Lung (tissue), 12 donors: ENCODE data around the gene TRIM75. TPM values are rescaled to one million over a fixed set of nuclear protein-coding genes. Genes with fewer than 3 reads are reported as not detected.

Source experiments
- ATAC-seq: fragments of 200-7000 bp; cut with Tn5 transposase; one replicate; pipeline ENCODE4 v1.9.1; 2020; ENCODE audit warnings: moderate number of reproducible peaks; ENCODE audit not compliant: insufficient read depth, low FRiP score
- DNase-seq, 3 donors: peaks; one replicate each; pipeline ENCODE4 v3.0.0-alpha.2; 2013 to 2017
- H3K27ac ChIP-seq, 2 donors: one replicate each; pipeline ENCODE4 v1.5.1; 2013; ENCODE audit warnings: mild to moderate bottlenecking in 2 of 2, moderate library complexity in 2 of 2, control low read depth in 1 of 2, inconsistent platforms in 1 of 2, low read depth in 1 of 2, low read length in 1 of 2
- H3K27me3 ChIP-seq, 3 donors: one replicate each; pipeline ENCODE4 v1.5.1; 2013; ENCODE audit warnings: low read length in 2 of 3; ENCODE audit not compliant: control insufficient read depth in 3 of 3, insufficient read depth in 3 of 3
- H3K36me3 ChIP-seq, 4 donors: one replicate each; pipeline ENCODE4 v1.5.1; 2013; ENCODE audit warnings: low read length in 4 of 4, mild to moderate bottlenecking in 1 of 4, moderate library complexity in 1 of 4; ENCODE audit not compliant: control insufficient read depth in 4 of 4, insufficient read depth in 4 of 4
- H3K4me1 ChIP-seq, 5 donors: one replicate each; pipeline ENCODE4 v1.5.1; 2013; ENCODE audit warnings: low read length in 5 of 5, mild to moderate bottlenecking in 2 of 5, moderate library complexity in 1 of 5; ENCODE audit not compliant: control insufficient read depth in 5 of 5, insufficient read depth in 5 of 5
- H3K4me3 ChIP-seq: one replicate; pipeline ENCODE4 v1.5.1; 2013; ENCODE audit warnings: mild to moderate bottlenecking, control low read depth, moderate library complexity
- H3K9ac ChIP-seq, 2 donors: one replicate each; pipeline ENCODE4 v1.5.1; 2013; ENCODE audit warnings: low read length in 2 of 2, control low read depth in 1 of 2; ENCODE audit not compliant: insufficient read depth in 1 of 2
- H3K9me3 ChIP-seq, 4 donors: one replicate each; pipeline ENCODE4 v1.5.1; 2013; ENCODE audit warnings: low read length in 3 of 4, mild to moderate bottlenecking in 1 of 4, moderate library complexity in 1 of 4; ENCODE audit not compliant: control insufficient read depth in 4 of 4, insufficient read depth in 3 of 4
- CTCF ChIP-seq: IDR thresholded peaks from 2 replicates; pipeline ENCODE4 v1.5.1; 2012; ENCODE audit warnings: mild to moderate bottlenecking; ENCODE audit errors: control extremely low read depth, extremely low read depth
- WGBS, 2 donors: extraction: QIAGEN DNeasy Blood & Tissue Kit; methylation state at CpG; one replicate each; pipeline ENCODE4 v1.1.7; 2013; 5-methylcytosine and 5-hydroxymethylcytosine counted together
- polyA plus RNA-seq, 2 donors: library from polyadenylated mRNA; stranded (reverse); fragments of 200-250 nt; gene quantifications; one replicate each; pipeline ENCODE4 v1.2.1, GENCODE V29; 2013
- total RNA-seq, 2 donors: library from RNA; depleted of rRNA in 1 of 2; stranded (reverse); fragments of >200 nt in 1 of 2; gene quantifications; one replicate each; pipeline ENCODE4 v1.2.1, GENCODE V29; 2014 to 2021
- donor health status: control.
- donor health status: control.
- donor health status: Bipolar disorder and iron deficiency.
- donor health status: healthy.
- donor health status: DM: yes; HTN: yes; CAD: no.

TRIM75 gene
- total and polyA plus RNA-seq, 4 donors: not detected

GRCh38 chr4:165027762-165028402, 25.8 kb upstream of the TRIM75 start:
- DNase-seq (no peak), ATAC-seq (no peak)
- Histone ChIP-seq H3K27ac (no peak overlapping the region), H3K36me3 (no peaks in the 10 kb centered on the region), H3K9ac (no peak overlapping the region), H3K4me1 (no peaks in the 10 kb centered on the region), H3K9me3 (peaks cover 0 to 4% (median 0%) of the 10 kb centered on the region in 4 donors), H3K27me3 (no peaks in the 10 kb centered on the region), H3K4me3 (no peak overlapping the region)
- WGBS, 2 donors: 76 to 86% methylated on average over 7 of the region's 7 CpGs
- no peak for TF ChIP-seq CTCF

DNA sequence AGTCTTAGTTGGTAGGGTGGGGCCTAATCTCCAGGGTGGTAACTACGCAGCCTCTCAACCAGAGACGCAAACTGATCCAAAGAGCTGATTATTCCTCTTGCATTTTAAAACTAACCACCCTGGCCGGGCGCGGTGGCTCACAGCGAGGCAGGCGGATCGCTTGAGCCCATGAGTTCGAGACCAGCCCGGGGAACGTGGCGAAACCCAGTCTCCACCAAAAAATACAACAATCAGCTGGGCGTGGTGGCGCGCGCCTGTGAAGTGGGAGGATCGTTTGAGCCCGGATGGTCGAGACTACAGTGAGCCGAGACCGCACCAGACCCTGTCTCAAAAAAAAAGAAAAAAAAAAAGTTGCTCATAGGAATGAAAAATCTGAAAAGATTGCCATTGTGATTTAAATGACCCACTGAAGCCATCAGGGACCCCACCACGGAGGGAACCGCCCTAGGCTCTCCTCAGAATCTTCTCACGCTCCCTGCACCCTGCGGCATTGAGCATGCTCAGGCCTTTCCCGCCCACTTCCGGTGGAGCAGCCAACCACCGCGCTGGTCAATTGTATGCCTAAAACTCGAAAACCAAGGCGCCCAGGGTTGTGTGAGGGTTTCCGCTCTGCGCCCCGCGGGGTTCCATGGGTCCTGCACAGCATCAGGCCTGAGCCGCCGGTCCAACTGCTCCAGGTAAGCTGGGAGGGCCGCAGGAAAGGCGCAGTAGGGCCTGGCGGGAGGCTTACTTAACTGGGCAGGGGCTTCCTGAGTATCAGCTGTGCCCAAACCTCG, 22.0 kb upstream of the TRIM75 start, which contains the start of gene TRIM60:
Gene TRIM60 (plus strand): TSS at position 564 of the 776 bp plus-strand sequence. CDS start 8,074 bp downstream, outside the sequence.
- WGBS, 2 donors: 94 to 97% methylated on average over 41 of the region's 41 CpGs

DNA sequence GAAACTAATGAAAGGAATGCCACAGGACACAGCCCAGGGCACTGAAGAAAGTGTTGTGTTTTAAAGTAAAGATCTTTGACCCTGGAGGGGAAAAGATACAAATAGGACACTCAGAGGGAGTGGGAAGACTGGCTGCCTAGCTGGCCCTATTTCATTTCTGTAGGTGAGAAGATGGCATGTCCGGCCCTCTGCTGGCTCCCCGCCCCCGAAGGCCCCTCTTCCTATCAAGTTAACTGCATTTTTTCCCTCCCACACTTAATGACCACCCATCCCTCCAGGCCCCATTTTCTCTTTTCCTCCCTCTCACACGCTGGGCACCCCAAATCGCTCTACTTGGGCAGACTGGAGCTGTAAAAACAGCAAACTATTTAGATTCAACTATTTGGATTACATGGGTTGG, 5.5 kb upstream of the TRIM75 start:
- Histone ChIP-seq H3K4me3 (no peak overlapping the region), H3K9me3 (no peaks in the 10 kb centered on the region), H3K4me1 (no peaks in the 10 kb centered on the region), H3K27ac (no peak overlapping the region), H3K27me3 (no peaks in the 10 kb centered on the region), H3K36me3 (no peaks in the 10 kb centered on the region), H3K9ac (no peak overlapping the region)
- ATAC-seq: no peak
- DNase-seq: no peak
- WGBS, 2 donors: 79 to 92% methylated on average over 5 of the region's 5 CpGs
- no peak for TF ChIP-seq CTCF

More for the DNA sequence above, 22.0 kb upstream of the TRIM75 start, which contains the start of gene TRIM60:
- H3K4me3 ChIP-seq: no peak within 1 kb of the TSS
- H3K4me1 ChIP-seq: no peaks in the 10 kb centered on the region
- no peaks in the 10 kb centered on the region for H3K27me3 ChIP-seq
- peaks cover 0 to 4% (median 0%) of the 10 kb centered on the region in 4 donors for H3K9me3 ChIP-seq
- TF ChIP-seq CTCF: no peak
- no peaks in the 10 kb centered on the region for H3K36me3 ChIP-seq
- no peak for DNase-seq
- no peak within 1 kb of the TSS for H3K27ac ChIP-seq
- no peak for ATAC-seq
- H3K9ac ChIP-seq: no peak within 1 kb of the TSS
